Gastrocnemius medialis (tissue), 4 donors: Measurements from ENCODE around the gene PRR7.

ENCODE experiments used
- CTCF ChIP-seq, 5 experiments: fragments of 450-650 bp in 3 of 5; fragments of 200-600 bp in 2 of 5; sonication (generic) in 2 of 5; IDR thresholded peaks in 4 of 5; conservative IDR thresholded peaks in 1 of 5; 1 replicate in 4 of 5; 2 replicates in 1 of 5; pipeline ENCODE4 v1.5.1; 2016 to 2019; ENCODE audit warnings: antibody characterized with exemption in 5 of 5, mild to moderate bottlenecking in 3 of 5, moderate library complexity in 3 of 5
- POLR2A ChIP-seq, 2 donors: fragments of 450-650 bp; IDR thresholded peaks; one replicate each; pipeline ENCODE4 v1.6.1; 2017; ENCODE audit warnings: antibody characterized with exemption in 2 of 2, mild to moderate bottlenecking in 2 of 2, moderate library complexity in 2 of 2

- TF ChIP-seq POLR2A (IDR thresholded peaks at IDR 0.05) (no peak), CTCF (IDR thresholded peaks at IDR 0.05 in 4 of 5, conservative IDR thresholded peaks at IDR 0.05 in 1 of 5) (no peak)
Observed at GRCh38 chr5:177437623-177438022, 9.0 kb upstream of the PRR7 start.
